IMR-90 (cell line): Measurements from ENCODE around the gene TCP1.

Experiments used
- NFE2L2 ChIP-seq: fragments of 150-350 bp; IDR thresholded peaks from 2 replicates; pipeline ENCODE4 v1.6.1; 2016; ENCODE audit warnings: low read depth, mild to moderate bottlenecking, low read length
- POLR2A ChIP-seq: IDR thresholded peaks from 2 replicates; pipeline ENCODE4 v1.6.1; 2012; ENCODE audit warnings: mild to moderate bottlenecking, low read depth, low read length
- RAD21 ChIP-seq: IDR thresholded peaks from 2 replicates; pipeline ENCODE4 v1.6.1; 2012; ENCODE audit warnings: low read length, improper control_type of control experiment
- TF ChIP-seq, protein P1 (sequence below): conservative IDR thresholded peaks from 2 replicates; pipeline ENCODE4 v1.5.1; 2012; ENCODE audit warnings: mild to moderate bottlenecking, low read depth, low read length, improper control_type of control experiment

DNA sequence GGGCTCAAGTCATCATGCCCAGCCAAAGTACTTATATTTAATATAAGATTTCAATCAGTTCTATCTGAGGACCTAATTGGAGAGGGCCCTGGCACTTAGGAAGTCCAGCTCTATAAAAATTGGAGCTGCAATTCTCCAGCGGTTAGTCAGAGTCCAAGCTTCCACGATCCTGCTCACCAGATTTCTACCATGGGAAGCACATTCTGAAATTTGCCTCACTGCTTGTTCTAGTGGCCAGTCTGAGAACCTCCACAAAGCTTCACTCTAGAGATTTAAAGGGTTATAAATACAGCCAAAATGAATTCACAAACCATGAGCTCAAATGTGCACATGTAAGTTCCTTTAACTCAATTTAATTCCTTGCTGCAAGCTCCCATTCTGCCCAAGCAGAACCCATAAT, 44.2 kb upstream of the TCP1 start:
- TF ChIP-seq, protein P1, sequence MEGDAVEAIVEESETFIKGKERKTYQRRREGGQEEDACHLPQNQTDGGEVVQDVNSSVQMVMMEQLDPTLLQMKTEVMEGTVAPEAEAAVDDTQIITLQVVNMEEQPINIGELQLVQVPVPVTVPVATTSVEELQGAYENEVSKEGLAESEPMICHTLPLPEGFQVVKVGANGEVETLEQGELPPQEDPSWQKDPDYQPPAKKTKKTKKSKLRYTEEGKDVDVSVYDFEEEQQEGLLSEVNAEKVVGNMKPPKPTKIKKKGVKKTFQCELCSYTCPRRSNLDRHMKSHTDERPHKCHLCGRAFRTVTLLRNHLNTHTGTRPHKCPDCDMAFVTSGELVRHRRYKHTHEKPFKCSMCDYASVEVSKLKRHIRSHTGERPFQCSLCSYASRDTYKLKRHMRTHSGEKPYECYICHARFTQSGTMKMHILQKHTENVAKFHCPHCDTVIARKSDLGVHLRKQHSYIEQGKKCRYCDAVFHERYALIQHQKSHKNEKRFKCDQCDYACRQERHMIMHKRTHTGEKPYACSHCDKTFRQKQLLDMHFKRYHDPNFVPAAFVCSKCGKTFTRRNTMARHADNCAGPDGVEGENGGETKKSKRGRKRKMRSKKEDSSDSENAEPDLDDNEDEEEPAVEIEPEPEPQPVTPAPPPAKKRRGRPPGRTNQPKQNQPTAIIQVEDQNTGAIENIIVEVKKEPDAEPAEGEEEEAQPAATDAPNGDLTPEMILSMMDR = no peak
- TF ChIP-seq RAD21 (no peak), POLR2A (no peak), NFE2L2 (no peak)
